IMR-90 (cell line): ENCODE data around the gene BDKRB1. TPM values are rescaled to one million over a fixed set of nuclear protein-coding genes. Genes with fewer than 3 reads are reported as not detected.

Source experiments
- ATAC-seq: fragments of 200-7000 bp; cut with Tn5 transposase; 2 replicates; pipeline ENCODE4 v1.9.1; 2020; ENCODE audit warnings: low read depth, mild to moderate bottlenecking, moderate library complexity
- BruUV-seq: library from RNA; stranded (reverse); fragments of 400-500 nt; replicated peaks from 2 replicates; lab custom pipeline; 2021; lab: Mats Ljungman, UMichigan
- CTCF ChIA-PET: fragments of 300-600 bp; formaldehyde crosslinking; extraction: SDS; loops from one replicate; lab custom pipeline; 2021; ENCODE audit warnings: antibody characterized with exemption; lab: Yijun Ruan, JAX
- POLR2A ChIA-PET: fragments of 300-600 bp; sonication (Branson Sonifier 250); formaldehyde crosslinking; loops from one replicate; lab custom pipeline; 2022; ENCODE audit warnings: antibody characterized with exemption; ENCODE audit not compliant: unreplicated experiment; lab: Charles Lee
- DNase-seq: peaks from one replicate; pipeline ENCODE4 v3.0.0; 2013
- H2AFZ ChIP-seq: replicated peaks from 2 replicates; pipeline ENCODE3; 2013; ENCODE audit warnings: low read length, mild to moderate bottlenecking; ENCODE audit not compliant: poor library complexity
- H2AK5ac ChIP-seq: 2 replicates; pipeline ENCODE4 v1.6.1; 2013; ENCODE audit warnings: low read depth, low read length, inconsistent platforms
- H2AK9ac ChIP-seq: replicated peaks from 2 replicates; pipeline ENCODE3; 2013; ENCODE audit warnings: mild to moderate bottlenecking, low read depth, low read length, moderate library complexity; ENCODE audit not compliant: poor library complexity
- H2BK120ac ChIP-seq: 2 replicates; pipeline ENCODE4 v1.6.1; 2013; ENCODE audit warnings: low read depth, low read length, inconsistent platforms
- H2BK15ac ChIP-seq: 3 replicates; pipeline ENCODE4 v1.6.1; 2013; ENCODE audit warnings: low read depth, low read length, inconsistent platforms
- H2BK20ac ChIP-seq: 2 replicates; pipeline ENCODE4 v1.6.1; 2013; ENCODE audit warnings: low read depth, mild to moderate bottlenecking, inconsistent platforms, low read length, moderate library complexity
- H2BK5ac ChIP-seq: 2 replicates; pipeline ENCODE4 v1.6.1; 2013; ENCODE audit warnings: mild to moderate bottlenecking, low read depth, low read length, inconsistent platforms; ENCODE audit not compliant: poor library complexity, severe bottlenecking
- H3K14ac ChIP-seq: replicated peaks from 2 replicates; pipeline ENCODE4 v1.6.1; 2013; ENCODE audit warnings: low read depth, low read length, inconsistent platforms
- H3K18ac ChIP-seq: 2 replicates; pipeline ENCODE4 v1.6.1; 2013; ENCODE audit warnings: low read depth, low read length, control low read depth
- H3K23ac ChIP-seq: 2 replicates; pipeline ENCODE4 v1.6.1; 2013; ENCODE audit warnings: low read depth, low read length, inconsistent platforms
- H3K27ac ChIP-seq: 2 replicates; pipeline ENCODE4 v1.5.1; 2013; ENCODE audit warnings: mild to moderate bottlenecking, control low read depth, low read length; ENCODE audit not compliant: insufficient read depth
- H3K27me3 ChIP-seq: 2 replicates; pipeline ENCODE4 v1.6.1; 2013; ENCODE audit warnings: low read length; ENCODE audit not compliant: control insufficient read depth, insufficient read depth
- H3K36me3 ChIP-seq: 2 replicates; pipeline ENCODE4 v1.6.1; 2013; ENCODE audit warnings: low read length, mixed read lengths; ENCODE audit not compliant: control insufficient read depth, insufficient read depth
- H3K4ac ChIP-seq: 2 replicates; pipeline ENCODE4 v1.6.1; 2013; ENCODE audit warnings: low read depth, low read length, inconsistent platforms
- H3K4me1 ChIP-seq: 2 replicates; pipeline ENCODE4 v1.6.1; 2013; ENCODE audit warnings: low read length, mixed read lengths; ENCODE audit not compliant: control insufficient read depth, insufficient read depth
- H3K4me2 ChIP-seq: 2 replicates; pipeline ENCODE4 v1.6.1; 2013; ENCODE audit warnings: low read depth, mild to moderate bottlenecking, control low read depth, low read length, moderate library complexity
- H3K4me3 ChIP-seq: 2 replicates; pipeline ENCODE4 v1.5.1; 2013; ENCODE audit warnings: low read depth, mild to moderate bottlenecking, control low read depth, low read length, moderate library complexity; ENCODE audit not compliant: insufficient read depth
- H3K56ac ChIP-seq: 2 replicates; pipeline ENCODE4 v1.6.1; 2013; ENCODE audit warnings: low read length, inconsistent platforms; ENCODE audit not compliant: insufficient read depth; ENCODE audit errors: extremely low read depth
- H3K79me1 ChIP-seq, 2 experiments: 2 replicates each; pipeline ENCODE4 v1.6.1; 2013; ENCODE audit warnings: low read length in 2 of 2, inconsistent platforms in 1 of 2, low read depth in 1 of 2
- H3K9ac ChIP-seq: 2 replicates; pipeline ENCODE4 v1.6.1; 2013; ENCODE audit warnings: low read depth, low read length, control low read depth
- H3K9me1 ChIP-seq: 2 replicates; pipeline ENCODE4 v1.6.1; 2013; ENCODE audit warnings: low read length, inconsistent platforms; ENCODE audit not compliant: insufficient read depth
- H3K9me3 ChIP-seq: 2 replicates; pipeline ENCODE4 v1.6.1; 2013; ENCODE audit warnings: low read length; ENCODE audit not compliant: control insufficient read depth, insufficient read depth
- H4K20me1 ChIP-seq: 2 replicates; pipeline ENCODE4 v1.6.1; 2013; ENCODE audit warnings: low read length, inconsistent platforms; ENCODE audit not compliant: insufficient read depth
- H4K5ac ChIP-seq: 2 replicates; pipeline ENCODE4 v1.6.1; 2013; ENCODE audit warnings: mild to moderate bottlenecking, low read depth, low read length, control low read depth
- H4K8ac ChIP-seq, 2 experiments: 2 replicates each; pipeline ENCODE4 v1.6.1; 2013; ENCODE audit warnings: low read depth in 2 of 2, low read length in 2 of 2, control low read depth in 1 of 2, inconsistent platforms in 1 of 2
- H4K91ac ChIP-seq: 2 replicates; pipeline ENCODE4 v1.6.1; 2013; ENCODE audit warnings: low read depth, low read length, inconsistent platforms; ENCODE audit not compliant: insufficient read depth
- MAZ ChIP-seq: IDR thresholded peaks from 2 replicates; pipeline ENCODE4 v1.6.1; 2012; ENCODE audit warnings: low read depth, mild to moderate bottlenecking, low read length, improper control_type of control experiment, moderate library complexity, borderline replicate concordance
- SMC3 ChIP-seq: fragments of 150-350 bp; IDR thresholded peaks from 2 replicates; pipeline ENCODE4 v1.6.1; 2016; ENCODE audit warnings: low read depth, mild to moderate bottlenecking, antibody characterized with exemption, low read length, moderate library complexity
- WGBS, 2 experiments: methylation state at CpG; one replicate each; pipeline versions ENCODE4 v1.1.5 to v1.1.7; 2013; ENCODE audit warnings: missing lambda C conversion rate in 2 of 2; ENCODE audit not compliant: insufficient read length in 1 of 2; ENCODE audit errors: extremely low coverage in 2 of 2; 5-methylcytosine and 5-hydroxymethylcytosine counted together
- dilution Hi-C: fragments of 300-500 bp; cut with HindIII; formaldehyde crosslinking; loops from one replicate; pipeline ENCODE4 v1.14.3; 2018; ENCODE audit warnings: low sequenced_read_pairs; ENCODE audit not compliant: unreplicated experiment
- in situ Hi-C: fragments of 300-500 bp; cut with MboI; formaldehyde crosslinking; loops from 3 replicates; pipeline ENCODE4 v1.14.3; 2019; ENCODE audit warnings: low sequenced_read_pairs, inconsistent platforms, mixed read lengths
- intact Hi-C: fragments of 100-400 bp; cut with micrococcal nuclease; formaldehyde crosslinking; loops from 2 replicates; pipeline ENCODE4 v1.10.0; 2022
- polyA plus RNA-seq, 3 experiments: library from polyadenylated mRNA; depleted of rRNA; stranded (reverse); fragments of >200 nt; gene quantifications; 2 replicates each; pipeline ENCODE4 v1.2.3, GENCODE V29; 2012; ENCODE audit warnings: low replicate concordance in 1 of 3
- total RNA-seq: library from RNA; depleted of rRNA; stranded (reverse); fragments of >200 nt; gene quantifications from 2 replicates; pipeline ENCODE4 v1.2.3, GENCODE V29; 2012

The BDKRB1 gene
- total and polyA plus RNA-seq, 2 of the 4 experiments (the other 2 are of a cell fraction), result 56.5 to 130 TPM

- no peak overlapping the region for H2AK9ac ChIP-seq
- peak overlapping the region; percentile 16 to 34; a peak in 3 of 4 replicates for H4K8ac ChIP-seq
- DNase-seq, result peak; percentile 35
- no peak for TF ChIP-seq SMC3
- no peak for TF ChIP-seq MAZ
- peak overlapping the region; percentile 49 for H3K9ac ChIP-seq
- ATAC-seq, result no peak
- H4K20me1 ChIP-seq, result peaks cover 34% of the 10 kb centered on the region
- no peak overlapping the region for H3K4me3 ChIP-seq
- H3K4ac ChIP-seq, result peak overlapping the region; percentile 64
- H2AK5ac ChIP-seq, result peak overlapping the region; percentile 68
- no peak overlapping the region for H2AFZ ChIP-seq
- H3K14ac ChIP-seq, result peak overlapping the region; percentile 53; the same call in 1 of the 2 replicates
- H2BK20ac ChIP-seq, result peak overlapping the region; percentile 72
- peaks cover 27 to 70% of the 10 kb centered on the region in 2 experiments; a peak in 3 of 4 replicates for H3K79me1 ChIP-seq
- H3K4me2 ChIP-seq, result peak overlapping the region; percentile 40
- H2BK15ac ChIP-seq, result peak overlapping the region; percentile 55
- peaks cover 57% of the 10 kb centered on the region for H3K36me3 ChIP-seq
- in situ Hi-C loops, result loop anchor here (25.0 kb wide), 1 partner anchor 724 kb away; the partner anchor contains the start of gene GLRX5
- H3K18ac ChIP-seq, result peak overlapping the region; percentile 87
- CTCF ChIA-PET, result interaction anchor here (1.2 kb wide), 1 partner anchor 162 kb away, joined by 4 read pairs; no protein-coding TSS in a partner anchor
- peak overlapping the region; percentile 79 for H4K5ac ChIP-seq
- peak overlapping the region; percentile 47 for H2BK120ac ChIP-seq
- H4K91ac ChIP-seq, result peak overlapping the region; percentile 67
- H2BK5ac ChIP-seq, result peak overlapping the region; percentile 86
- peaks cover 5% of the 10 kb centered on the region for H3K9me3 ChIP-seq
- intact Hi-C loops, result loop anchor here (10.0 kb wide), 1 partner anchor 726 kb away; the partner anchor contains the start of gene GLRX5
- peak overlapping the region; percentile 88; the same call in 1 of the 2 replicates for H3K27ac ChIP-seq
- no CpG with 5 or more reads among the region's 5 CpGs for WGBS, 2 experiments
- no TSS peak for BruUV-seq
- H3K4me1 ChIP-seq, result peaks cover 32% of the 10 kb centered on the region
- peak overlapping the region; percentile 51 for H3K56ac ChIP-seq
- H3K27me3 ChIP-seq, result no peaks in the 10 kb centered on the region
- dilution Hi-C loops, result no loop called here
- H3K9me1 ChIP-seq, result peaks cover 16% of the 10 kb centered on the region
- peak overlapping the region; percentile 63; the same call in 1 of the 2 replicates for H3K23ac ChIP-seq
- POLR2A ChIA-PET, result no interaction called here
These were observed 5.0 kb downstream of the BDKRB1 start for GRCh38 chr14:96261053-96261452.
